ENCODE results near the gene PRUNE2.
"Not testable (repeated sequence)": the region's sequence is repeated elsewhere in the genome, so short reads cannot be mapped to it uniquely, and the experiment has no call there.

Gene PRUNE2, protein sequence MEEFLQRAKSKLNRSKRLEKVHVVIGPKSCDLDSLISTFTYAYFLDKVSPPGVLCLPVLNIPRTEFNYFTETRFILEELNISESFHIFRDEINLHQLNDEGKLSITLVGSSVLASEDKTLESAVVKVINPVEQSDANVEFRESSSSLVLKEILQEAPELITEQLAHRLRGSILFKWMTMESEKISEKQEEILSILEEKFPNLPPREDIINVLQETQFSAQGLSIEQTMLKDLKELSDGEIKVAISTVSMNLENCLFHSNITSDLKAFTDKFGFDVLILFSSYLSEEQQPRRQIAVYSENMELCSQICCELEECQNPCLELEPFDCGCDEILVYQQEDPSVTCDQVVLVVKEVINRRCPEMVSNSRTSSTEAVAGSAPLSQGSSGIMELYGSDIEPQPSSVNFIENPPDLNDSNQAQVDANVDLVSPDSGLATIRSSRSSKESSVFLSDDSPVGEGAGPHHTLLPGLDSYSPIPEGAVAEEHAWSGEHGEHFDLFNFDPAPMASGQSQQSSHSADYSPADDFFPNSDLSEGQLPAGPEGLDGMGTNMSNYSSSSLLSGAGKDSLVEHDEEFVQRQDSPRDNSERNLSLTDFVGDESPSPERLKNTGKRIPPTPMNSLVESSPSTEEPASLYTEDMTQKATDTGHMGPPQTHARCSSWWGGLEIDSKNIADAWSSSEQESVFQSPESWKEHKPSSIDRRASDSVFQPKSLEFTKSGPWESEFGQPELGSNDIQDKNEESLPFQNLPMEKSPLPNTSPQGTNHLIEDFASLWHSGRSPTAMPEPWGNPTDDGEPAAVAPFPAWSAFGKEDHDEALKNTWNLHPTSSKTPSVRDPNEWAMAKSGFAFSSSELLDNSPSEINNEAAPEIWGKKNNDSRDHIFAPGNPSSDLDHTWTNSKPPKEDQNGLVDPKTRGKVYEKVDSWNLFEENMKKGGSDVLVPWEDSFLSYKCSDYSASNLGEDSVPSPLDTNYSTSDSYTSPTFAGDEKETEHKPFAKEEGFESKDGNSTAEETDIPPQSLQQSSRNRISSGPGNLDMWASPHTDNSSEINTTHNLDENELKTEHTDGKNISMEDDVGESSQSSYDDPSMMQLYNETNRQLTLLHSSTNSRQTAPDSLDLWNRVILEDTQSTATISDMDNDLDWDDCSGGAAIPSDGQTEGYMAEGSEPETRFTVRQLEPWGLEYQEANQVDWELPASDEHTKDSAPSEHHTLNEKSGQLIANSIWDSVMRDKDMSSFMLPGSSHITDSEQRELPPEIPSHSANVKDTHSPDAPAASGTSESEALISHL (N-terminal part only)

DNA sequence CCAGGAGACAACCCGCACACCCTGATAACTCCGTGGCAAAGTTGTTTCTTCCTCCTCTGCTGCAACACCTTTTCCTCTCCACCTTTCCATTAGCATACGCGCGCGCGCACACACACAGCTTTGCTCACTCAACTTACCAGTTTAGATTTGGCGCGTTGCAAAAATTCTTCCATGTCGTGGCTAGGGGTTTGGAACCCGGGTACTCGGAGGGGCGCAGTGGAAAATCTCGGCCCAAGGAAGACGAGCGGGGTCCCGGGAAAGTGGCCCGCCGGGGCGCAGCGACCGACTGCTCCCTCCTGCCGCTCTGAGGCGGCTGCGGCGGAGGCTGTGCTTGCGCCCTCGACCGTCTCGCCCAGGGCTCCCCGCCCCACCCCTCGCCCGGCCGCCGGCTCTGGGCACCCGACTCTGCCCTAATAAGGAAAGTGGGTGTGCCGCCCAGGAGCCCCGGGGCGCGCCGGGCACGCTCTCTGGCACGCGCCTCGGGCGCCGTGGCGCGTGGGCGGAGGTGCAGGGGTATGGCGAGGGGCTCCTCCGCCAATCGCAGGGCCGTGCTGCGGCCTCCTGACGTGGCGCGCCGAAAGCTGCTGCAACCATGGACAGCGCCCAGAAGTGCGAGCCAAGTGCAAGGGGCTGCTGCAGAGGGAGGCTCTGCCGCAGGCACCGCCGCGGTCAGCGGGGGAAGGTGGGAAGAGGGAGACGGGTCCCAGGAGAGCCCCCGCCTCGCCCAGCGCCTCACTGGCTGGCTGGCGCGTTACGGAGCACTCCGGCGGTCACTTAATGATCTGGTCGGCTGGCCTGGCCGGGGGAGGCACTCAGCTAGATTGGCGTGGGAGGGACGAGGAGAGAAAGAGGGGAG lies at the start of gene PRUNE2:
PRUNE2 (minus strand) TSS at position 324 of the 856 bp plus-strand sequence; CDS start at position 173, 151 bp downstream.
- peak; percentile 0 for DNase-seq (ENCODE audit: low read depth)

DNA sequence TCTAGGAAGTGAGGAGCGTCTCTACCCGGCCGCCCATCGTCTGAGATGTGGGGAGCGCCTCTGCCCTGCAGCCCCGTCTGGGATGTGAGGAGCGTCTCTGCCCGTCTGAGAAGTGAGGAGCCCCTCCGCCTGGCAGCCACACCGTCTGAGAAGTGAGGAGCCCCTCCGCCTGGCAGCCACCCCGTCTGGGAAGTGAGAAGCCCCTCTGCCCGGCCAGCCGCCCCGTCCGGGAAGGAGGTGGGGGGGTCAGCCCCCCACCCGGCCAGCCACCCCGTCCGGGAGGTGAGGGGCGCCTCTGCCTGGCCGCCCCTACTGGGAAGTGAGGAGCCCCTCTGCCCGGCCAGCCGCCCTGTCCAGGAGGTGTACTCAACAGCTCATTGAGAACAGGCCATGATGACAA lies 49.5 kb upstream of the PRUNE2 start:
- not testable (repeated sequence) for DNase-seq (ENCODE audit: low read depth)

DNA sequence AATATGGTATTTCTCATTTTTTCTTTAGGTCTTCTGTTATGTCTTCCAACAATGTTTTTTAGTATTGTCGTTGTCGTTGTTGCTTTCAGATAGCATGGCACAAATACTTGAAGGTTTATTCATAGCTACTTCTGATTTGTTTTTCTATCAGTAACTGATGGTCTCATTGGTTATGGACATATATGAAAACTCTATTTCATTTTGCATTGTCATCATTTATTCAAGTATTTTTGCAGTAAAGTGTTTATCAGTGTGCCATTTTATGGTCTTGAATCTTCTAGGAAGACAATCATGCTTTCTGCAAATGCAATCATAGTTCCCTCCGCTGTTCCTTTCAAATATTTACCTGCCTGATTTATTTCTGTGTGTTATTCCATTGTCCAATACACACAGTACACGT lies 44.0 kb upstream of the PRUNE2 start:
- DNase-seq (ENCODE audit: low read depth): no peak

DNA sequence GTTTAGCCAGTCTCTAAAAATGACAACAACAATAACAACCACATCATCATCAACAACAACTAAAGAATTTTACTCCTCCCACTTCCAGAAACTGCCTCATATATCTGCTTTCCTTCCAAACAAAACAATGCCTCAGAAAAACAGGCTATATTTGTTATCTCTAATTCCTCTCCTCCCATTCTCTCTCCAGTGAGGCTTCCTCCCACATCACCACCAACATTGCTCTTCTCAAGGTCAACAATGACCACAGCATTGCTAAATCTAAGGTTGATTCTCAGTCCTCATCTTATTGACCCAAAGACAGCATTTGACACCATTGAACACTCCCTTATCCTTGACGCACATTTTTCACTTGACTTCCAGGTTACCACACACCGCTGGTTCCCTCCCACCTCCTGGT lies 38.1 kb upstream of the PRUNE2 start:
- DNase-seq (ENCODE audit: low read depth): no peak

DNA sequence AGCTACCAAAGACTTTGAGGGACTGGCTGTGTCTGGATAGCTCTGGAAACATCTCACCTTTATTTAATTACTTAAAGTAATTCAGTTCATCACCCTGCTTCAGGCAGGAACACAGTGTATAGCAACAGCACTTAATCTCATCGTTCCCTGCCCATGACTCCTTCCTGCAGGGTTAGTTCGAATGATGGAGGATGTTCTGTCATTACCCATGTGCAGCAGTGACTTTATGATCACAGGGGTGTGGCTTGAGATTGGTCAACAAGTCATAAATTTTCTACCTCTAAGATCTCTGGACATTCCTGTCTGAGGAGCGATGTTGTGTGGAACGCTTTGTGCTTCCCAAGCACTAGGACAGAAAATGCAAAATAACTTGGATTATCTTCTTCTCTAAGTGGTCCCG lies 37.1 kb upstream of the PRUNE2 start:
- no peak for DNase-seq (ENCODE audit: low read depth)

DNA sequence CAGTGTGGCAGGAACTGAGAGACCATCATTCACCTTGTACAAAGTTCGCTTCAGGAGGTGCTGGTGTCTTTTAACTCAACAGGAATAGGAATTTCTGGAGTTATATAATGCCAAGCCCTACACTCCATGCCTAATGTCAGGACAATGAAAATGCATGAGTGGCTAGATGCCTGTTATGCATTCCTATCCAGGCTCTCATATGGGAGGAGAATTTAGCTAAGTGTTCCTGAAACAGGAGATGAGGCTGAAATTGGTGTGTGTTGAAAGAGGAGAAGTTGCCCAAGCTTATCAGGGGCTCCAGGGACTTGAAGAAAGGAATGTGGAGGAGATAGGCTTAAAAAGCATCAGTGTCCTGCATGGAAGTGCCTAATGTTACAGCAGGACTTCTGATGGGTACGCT lies 26.8 kb upstream of the PRUNE2 start:
- DNase-seq (ENCODE audit: low read depth): no peak

DNA sequence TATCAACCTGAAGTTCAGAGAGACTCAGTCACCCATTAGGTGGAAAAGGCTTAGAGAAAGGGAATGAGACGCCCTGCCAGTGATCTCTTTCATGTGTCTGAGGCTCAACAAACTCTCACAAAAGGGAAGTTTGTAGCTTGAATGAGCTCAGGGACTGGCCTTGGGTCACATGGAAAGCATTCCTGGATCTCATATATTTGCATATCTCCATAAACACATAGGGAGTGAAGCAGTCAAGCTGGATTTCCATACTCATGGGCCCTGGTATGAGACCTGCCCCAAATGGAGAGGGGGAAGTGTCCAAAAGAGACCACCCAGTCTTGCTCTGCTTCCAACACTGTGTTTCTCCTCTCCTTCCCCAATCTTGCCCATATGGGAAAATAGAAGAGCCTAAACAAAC lies 26.4 kb upstream of the PRUNE2 start:
- no peak for DNase-seq (ENCODE audit: low read depth)

DNA sequence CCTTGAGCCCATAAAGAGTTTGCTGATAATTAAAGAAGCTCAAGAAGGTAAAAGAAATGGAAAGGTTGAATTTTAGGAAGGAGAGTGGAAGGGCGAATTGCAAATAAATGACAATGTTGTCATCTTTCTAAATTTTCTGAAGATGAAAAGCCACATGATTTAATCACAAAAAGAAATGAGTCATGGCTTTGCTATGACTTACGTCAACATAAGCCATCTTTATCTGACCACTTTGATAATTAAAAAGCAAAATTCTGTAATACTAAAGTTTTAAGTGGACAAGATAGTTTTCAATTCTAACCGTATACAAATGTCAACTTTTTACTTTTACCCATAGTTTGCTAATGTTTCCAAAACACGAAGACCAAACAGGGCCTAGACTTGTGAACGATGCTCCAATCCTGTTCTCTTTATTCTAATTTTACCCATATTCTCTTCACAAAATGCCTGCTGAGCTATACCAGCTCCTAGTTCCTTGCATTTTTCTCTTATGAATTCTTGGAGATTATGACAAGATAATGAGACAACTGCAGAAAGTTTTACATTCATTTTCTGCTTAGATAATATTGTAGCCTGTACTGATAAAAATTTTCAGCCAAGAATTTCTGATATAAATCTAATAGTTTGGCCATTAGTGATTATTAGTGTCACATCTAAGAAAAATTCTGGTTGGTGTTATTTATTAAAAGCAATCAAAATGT lies 21.8 kb upstream of the PRUNE2 start:
- no peak for DNase-seq (ENCODE audit: low read depth)

DNA sequence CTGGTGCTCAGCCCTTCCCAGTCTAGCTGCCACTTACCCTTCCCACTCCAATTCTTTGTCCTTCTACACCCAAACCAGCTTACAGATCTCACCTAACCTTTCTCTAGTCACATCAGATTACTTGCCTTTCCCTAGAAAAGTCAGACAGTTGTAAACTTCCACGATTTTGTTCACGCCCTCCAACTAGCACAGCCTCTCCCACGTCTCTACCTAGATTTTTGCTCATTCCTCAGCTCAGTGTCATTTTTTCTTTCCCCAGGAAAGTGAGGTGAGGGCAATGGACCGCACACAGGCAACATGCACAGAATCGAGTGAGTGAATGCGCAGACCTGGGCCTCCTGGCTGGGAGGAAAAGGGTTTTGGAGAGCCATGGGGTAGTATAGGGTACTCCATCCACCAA lies 20.9 kb upstream of the PRUNE2 start:
- DNase-seq (ENCODE audit: low read depth): no peak

DNA sequence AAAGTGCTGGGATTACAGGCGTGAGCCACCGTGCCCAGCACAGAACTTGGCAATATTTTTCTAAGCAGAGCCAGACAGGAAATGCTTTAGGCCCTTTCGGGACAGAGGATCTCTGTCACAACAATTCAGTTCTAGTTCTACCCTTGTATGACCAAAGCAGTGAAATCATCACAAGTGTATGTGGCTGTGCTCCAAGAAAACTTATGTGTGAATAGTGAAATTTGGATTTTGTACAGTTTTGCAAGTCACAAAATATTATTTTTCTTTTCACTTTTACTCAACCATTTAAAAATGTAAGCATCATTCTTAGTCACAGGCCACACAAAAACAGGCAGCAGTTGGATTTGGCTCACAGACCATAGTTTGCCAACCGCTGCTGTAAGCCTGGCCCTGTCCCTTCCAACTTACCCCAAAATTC lies 20.4 kb upstream of the PRUNE2 start:
- DNase-seq (ENCODE audit: low read depth): no peak

DNA sequence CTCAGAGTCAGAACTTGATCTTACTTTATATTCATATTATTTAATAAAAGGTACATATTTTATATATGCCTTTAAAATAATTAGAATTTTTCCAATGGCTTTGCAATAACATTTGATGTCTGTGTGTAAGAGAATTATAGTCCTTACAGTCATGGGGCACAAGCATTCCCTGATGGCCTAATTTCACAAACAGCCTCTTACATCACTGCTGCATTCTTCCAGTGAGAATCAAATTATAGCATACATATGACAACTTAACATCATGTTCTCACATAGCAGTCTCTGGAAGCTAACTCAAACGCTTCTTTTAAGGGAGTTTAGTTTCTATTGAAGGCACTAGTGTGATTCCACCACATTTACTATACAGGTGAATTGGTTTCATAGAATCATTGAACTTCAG lies 15.3 kb upstream of the PRUNE2 start:
- DNase-seq (ENCODE audit: low read depth): no peak

DNA sequence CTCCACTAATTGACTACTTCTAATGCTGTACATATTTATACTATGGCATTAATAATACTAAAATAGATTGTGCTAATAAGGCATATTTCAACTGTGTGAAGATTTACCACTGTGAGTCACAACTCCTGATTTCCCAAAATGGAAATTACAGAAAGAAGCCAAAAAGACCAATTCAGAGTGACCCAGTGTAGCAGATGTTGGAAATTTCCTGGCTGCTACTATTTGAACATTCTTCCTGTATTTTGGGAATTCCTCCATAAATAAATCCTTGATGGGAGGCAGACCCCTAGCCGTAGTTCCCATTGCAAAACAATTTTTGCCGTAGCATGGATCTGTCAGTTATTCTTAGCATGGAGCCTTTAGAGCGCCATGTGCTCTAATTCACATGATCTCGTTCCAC lies 11.4 kb upstream of the PRUNE2 start:
- no peak for DNase-seq (ENCODE audit: low read depth)

DNA sequence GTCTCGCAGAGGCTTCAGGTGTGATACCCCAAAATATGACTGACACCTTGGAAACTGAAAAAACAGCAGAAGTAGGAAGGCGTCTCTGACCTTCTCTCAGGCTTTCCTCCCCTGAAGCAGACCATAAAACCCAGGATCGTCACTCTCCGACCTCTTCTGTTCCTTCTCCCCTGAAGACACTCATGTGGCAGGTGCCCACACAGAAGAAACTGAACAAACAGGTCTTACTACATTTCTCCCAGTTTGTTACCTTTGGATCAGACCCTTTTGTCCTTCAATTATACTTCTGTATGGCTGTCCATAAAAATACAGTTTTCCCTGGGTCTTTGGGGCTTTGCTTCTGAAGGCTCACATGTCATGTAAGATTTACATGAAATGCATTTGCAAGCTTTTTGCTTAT lies 10.3 kb upstream of the PRUNE2 start:
- no peak for DNase-seq (ENCODE audit: low read depth)

DNA sequence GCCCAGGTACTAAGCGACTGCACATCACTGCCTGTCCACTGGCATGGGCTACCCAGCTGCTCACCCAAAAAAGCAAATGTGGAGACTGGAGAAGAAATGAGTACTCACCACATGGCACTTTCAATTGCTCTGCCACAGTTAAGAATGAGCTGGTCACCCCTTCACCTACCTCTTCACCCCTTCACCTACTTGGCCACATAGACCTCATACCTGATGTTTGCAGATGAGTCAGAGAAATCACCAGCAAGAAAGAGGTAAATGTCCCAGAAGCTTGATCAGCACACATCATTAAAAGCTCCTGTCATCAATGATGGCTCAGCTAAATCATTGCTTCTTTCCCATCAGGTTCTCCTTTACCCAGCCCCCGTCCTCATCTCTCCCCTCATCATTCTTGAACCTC lies 7.6 kb upstream of the PRUNE2 start:
- DNase-seq (ENCODE audit: low read depth): no peak

DNA sequence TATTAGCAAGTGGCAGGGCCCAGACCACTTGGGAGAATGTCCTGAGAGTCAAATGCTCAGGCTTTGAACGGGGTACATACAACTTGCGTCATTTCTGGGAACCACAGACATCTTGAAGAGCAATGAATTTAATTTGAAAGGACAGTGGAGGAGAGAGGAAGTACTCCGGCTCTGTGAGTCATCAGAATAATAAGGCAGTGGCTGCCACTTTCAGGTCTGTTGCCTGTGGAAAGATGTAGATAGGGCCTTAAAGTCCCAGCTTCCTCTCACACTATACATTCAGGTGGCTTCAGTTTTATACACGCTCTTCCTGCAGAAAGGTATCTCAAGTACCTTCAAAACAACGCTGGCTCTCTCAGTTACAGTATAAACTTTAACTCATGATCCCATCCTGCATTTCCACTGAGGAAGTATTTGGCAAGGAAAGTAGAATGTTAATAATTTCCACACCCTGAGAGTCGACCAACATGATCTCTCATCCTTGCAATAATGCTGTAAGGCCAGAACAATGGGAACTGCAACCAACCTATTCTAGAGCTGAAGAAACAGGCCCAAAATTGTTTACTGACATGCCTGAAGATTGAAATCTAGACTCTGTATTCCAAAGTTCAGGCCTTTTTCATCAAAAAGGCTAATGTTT lies 6.8 kb upstream of the PRUNE2 start:
- DNase-seq (ENCODE audit: low read depth): no peak

DNA sequence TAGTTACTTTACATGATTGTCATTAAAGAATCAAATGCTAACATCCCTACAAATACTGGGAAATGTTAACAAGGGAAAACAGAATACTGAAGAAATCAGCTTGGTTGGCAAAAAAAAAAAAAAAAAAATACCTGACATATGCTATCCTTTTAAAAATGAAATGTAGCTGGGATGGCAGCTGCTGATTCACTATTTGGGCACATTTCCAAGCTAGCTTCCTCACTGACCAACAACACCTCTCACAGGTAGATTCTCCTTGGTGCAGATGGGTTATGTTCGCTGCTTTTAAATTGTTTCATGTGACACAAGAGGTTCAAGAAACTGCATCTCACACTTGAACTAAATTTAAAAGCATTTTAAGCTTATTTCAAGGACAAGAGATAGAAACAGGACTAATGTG lies 6.1 kb upstream of the PRUNE2 start:
- DNase-seq (ENCODE audit: low read depth): no peak

DNA sequence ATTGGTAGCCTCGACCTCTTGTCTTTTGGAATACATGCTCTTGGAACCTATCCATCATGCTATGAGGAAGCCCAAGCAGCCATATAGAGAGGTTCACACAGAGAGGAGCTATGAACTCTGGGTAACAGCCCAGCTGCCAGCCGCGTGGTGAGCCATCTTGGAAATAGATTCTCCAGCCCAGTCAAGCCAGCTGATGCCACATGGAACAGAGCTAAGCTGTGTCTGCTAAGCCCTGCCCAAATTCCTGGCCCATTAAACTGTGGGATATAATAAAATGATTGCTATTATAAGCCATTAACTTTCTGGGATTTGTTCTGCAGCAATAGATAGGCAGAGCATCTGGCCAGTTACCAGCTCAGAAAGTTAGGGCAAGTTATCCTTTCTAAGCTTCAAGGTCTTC lies 4.9 kb upstream of the PRUNE2 start:
- no peak for DNase-seq (ENCODE audit: low read depth)

DNA sequence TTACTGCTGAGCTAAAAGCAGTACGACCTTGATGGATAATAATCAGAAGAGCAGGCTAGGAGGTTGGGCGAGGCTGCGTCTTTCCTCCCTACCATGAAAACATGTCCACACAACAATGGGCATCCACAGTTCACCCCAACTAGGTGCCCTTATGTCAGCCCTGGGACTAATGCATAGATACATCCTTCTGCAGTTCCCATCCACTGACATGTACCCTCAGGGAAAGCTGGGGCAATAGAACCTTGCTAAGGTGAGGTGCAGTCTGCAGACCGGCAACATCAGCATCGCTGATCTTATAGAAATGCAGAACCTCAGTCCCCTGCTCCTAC lies 697 bp upstream of the PRUNE2 start:
- no peak for DNase-seq (ENCODE audit: low read depth)

DNA sequence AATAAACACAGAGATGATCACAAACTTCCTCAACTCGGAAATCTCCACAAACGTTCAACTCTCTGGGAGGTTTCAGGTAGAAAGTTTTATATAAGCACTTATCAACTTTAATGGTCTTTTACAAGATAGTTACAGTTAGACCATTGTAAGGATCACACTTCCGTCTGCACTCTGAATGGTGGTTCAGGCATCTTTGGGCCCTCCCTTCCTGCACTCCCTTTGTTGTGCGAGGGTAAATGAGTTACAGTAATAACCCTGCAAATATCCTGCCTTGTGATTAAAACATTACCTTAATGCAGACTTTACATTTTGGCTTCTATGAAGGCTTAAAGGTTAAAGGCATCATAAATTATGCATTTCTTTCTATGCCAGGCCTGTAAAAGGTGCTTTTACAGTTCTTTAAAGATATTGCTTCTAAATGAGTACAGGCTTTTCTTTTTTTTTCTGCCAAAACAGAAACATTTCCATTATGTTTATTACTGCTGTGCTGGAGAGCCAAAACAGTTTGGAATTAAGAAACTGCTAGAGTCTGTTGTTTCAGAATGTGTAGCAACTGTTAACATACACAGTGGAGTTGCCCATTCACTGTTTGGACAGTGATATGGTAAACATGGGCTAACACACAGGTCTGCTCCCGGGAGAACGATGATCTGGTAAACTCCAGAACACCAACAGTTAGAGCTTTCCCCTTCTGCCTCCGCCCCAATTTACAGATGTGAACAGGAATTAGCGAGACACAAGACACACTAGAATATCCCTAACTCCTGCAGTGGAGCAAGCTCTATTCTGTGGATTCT lies 1.1 kb downstream of the PRUNE2 start:
- no peak for DNase-seq (ENCODE audit: low read depth)

DNA sequence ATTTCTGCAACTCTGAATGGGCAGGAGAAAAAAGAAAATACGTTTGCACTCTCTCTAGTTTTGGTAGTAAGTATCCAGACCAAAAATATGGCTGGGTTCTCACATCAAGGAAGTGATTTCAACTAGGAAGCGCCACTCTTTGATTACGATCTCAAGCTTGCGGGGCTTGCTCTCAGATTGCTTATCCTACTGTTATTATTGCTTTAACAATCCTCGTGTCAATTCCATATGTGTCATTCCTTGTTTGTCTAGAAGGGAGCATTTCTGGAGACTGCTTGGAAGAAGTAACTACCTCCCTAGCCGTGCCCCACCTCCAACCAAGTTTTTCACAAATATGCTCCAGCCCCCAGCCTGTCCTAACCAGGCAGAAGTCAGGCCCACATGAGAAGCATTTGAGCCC lies 3.5 kb downstream of the PRUNE2 start:
- no peak for DNase-seq (ENCODE audit: low read depth)
